Chondrocyte (in vitro differentiated cells): ENCODE results near the gene BCL7A. TPM values are rescaled to one million over a fixed set of nuclear protein-coding genes. Genes with fewer than 3 reads are reported as not detected.

ENCODE experiments used
- DNase-seq: peaks from one replicate; pipeline ENCODE4 v3.0.0; 2021; ENCODE audit warnings: mixed read lengths, low spot score
- H3K27ac Mint-ChIP-seq: one replicate; pipeline ENCODE4 v1.8.0; 2021; ENCODE audit warnings: mild to moderate bottlenecking, moderate library complexity, mixed read lengths; ENCODE audit not compliant: unreplicated experiment
- H3K27me3 Mint-ChIP-seq: 2 replicates; pipeline ENCODE4 v1.8.0; 2021; ENCODE audit warnings: low read depth, mixed read lengths
- H3K36me3 Mint-ChIP-seq: 2 replicates; pipeline ENCODE4 v1.8.0; 2021; ENCODE audit warnings: low read depth, mixed read lengths
- H3K4me1 Mint-ChIP-seq: 2 replicates; pipeline ENCODE4 v1.8.0; 2021; ENCODE audit warnings: low read depth, mild to moderate bottlenecking, mixed read lengths
- H3K4me3 Mint-ChIP-seq: one replicate; pipeline ENCODE4 v1.8.0; 2021; ENCODE audit warnings: mild to moderate bottlenecking, moderate library complexity, mixed read lengths; ENCODE audit not compliant: unreplicated experiment
- H3K9me3 Mint-ChIP-seq: 2 replicates; pipeline ENCODE4 v1.8.0; 2021; ENCODE audit warnings: low read depth, mixed read lengths
- total RNA-seq: library from RNA; stranded (reverse); gene quantifications from 3 replicates; pipeline ENCODE4 v1.2.1, GENCODE V29; 2021
- TF ChIP-seq, protein P1 (sequence below): fragments of 200-600 bp; sonication (generic); IDR thresholded peaks from 2 replicates; pipeline ENCODE4 v1.5.0; 2021; ENCODE audit warnings: antibody characterized with exemption, mild to moderate bottlenecking, moderate library complexity

BCL7A gene
- total RNA-seq, 1 donor from 2014 or later = 10.0 TPM

DNA sequence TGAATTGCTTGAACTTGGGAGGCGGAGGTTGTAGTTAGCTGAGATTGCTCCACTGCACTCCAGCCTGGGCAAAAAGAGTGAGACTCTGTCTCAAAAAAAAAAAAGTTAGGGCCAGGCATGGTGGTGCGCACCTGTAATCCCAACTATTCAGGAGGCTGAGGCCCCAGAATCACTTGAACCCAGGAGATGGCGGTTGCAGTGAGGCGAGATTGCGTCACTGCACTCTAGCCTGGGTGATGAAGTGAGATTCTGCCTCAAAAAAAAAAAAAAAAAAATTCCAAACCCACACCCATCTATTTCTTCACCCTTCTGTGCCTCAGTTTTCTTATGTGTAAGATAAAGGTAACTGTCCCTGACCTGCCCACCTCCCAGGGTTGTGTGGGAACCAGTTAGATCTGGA lies 45.9 kb downstream of the BCL7A start:
- TF ChIP-seq, protein P1, sequence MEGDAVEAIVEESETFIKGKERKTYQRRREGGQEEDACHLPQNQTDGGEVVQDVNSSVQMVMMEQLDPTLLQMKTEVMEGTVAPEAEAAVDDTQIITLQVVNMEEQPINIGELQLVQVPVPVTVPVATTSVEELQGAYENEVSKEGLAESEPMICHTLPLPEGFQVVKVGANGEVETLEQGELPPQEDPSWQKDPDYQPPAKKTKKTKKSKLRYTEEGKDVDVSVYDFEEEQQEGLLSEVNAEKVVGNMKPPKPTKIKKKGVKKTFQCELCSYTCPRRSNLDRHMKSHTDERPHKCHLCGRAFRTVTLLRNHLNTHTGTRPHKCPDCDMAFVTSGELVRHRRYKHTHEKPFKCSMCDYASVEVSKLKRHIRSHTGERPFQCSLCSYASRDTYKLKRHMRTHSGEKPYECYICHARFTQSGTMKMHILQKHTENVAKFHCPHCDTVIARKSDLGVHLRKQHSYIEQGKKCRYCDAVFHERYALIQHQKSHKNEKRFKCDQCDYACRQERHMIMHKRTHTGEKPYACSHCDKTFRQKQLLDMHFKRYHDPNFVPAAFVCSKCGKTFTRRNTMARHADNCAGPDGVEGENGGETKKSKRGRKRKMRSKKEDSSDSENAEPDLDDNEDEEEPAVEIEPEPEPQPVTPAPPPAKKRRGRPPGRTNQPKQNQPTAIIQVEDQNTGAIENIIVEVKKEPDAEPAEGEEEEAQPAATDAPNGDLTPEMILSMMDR = no peak
- Mint-ChIP-seq H3K4me1 (peaks cover 64% of the 10 kb centered on the region), H3K4me3 (no peak overlapping the region), H3K27me3 (no peaks in the 10 kb centered on the region), H3K9me3 (no peaks in the 10 kb centered on the region), H3K27ac (no peak overlapping the region), H3K36me3 (peaks cover 4% of the 10 kb centered on the region)
- no peak for DNase-seq

DNA sequence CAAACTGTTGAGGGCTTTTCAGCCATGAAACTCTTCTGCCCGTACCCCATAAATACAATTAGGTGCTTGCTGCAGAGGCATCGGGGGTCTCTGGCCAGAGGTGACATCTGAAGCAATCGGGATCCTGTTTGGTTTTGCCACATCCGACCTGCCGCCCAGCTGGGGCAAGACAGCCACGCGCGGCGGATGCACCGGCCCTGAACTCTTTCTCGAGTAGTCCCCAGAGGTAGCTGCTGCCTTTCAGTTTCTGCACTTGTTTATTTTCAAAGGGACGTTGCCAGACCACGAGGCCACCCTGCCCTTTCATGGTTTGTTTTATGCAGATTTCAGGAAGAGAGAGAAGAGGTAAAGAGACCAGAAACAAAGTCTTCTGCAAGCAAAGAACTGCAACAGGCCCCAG lies 46.3 kb downstream of the BCL7A start:
- peaks cover 63% of the 10 kb centered on the region for H3K4me1 Mint-ChIP-seq
- no peak overlapping the region for H3K27ac Mint-ChIP-seq
- peaks cover 4% of the 10 kb centered on the region for H3K36me3 Mint-ChIP-seq
- no peak for DNase-seq
- no peaks in the 10 kb centered on the region for H3K27me3 Mint-ChIP-seq
- H3K4me3 Mint-ChIP-seq = no peak overlapping the region
- no peaks in the 10 kb centered on the region for H3K9me3 Mint-ChIP-seq
- TF ChIP-seq, protein P1 = no peak

DNA sequence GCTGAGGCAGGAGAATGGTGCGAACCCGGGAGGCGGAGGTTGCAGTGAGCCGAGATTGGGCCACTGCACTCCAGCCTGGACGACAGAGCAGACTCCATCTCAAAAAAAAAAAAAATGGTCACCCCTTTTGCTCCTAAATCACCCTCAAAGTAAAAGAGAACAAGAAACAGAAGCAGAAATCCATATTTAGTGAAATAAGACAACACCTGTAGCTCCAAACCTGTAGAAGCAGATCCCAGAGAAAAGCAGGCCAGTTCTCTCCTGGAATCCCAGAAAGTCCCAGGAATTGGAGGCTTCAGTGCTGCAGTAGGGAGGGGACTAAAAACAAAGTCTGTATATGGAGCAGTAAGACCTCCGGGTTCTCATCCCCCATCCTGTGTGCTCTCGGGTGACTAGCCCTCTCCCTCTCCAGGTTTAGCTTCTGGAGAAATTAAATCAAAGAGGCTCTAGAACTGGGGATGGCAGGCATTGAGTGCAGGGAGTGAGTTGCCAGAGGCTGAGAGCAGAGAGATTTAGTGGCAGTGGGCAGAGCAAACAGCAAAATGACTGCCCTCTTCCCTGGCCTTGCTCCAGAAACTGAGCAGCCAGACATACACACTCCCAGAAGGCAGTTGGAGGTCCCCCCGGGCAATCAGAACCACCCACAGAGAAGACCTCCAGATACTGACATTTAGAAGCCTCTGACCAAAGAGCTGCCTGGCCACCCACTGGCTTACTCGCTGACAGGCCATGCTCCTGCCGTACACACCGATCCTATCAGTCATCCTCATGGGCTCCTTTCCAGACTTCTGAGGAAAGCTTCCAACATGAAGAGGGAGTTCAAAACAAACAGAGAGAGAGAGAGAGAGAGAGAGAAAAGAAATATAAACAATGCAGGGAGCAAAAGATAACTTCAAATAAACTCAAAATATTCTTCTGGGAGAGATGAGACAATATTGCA lies 50.6 kb downstream of the BCL7A start:
- peak overlapping the region; percentile 78 for H3K27ac Mint-ChIP-seq
- TF ChIP-seq, protein P1 = no peak
- no peaks in the 10 kb centered on the region for H3K9me3 Mint-ChIP-seq
- no peaks in the 10 kb centered on the region for H3K27me3 Mint-ChIP-seq
- DNase-seq = no peak
- peak overlapping the region; percentile 17 for H3K4me3 Mint-ChIP-seq
- H3K36me3 Mint-ChIP-seq = peaks cover 2% of the 10 kb centered on the region
- H3K4me1 Mint-ChIP-seq = peaks cover 36% of the 10 kb centered on the region

DNA sequence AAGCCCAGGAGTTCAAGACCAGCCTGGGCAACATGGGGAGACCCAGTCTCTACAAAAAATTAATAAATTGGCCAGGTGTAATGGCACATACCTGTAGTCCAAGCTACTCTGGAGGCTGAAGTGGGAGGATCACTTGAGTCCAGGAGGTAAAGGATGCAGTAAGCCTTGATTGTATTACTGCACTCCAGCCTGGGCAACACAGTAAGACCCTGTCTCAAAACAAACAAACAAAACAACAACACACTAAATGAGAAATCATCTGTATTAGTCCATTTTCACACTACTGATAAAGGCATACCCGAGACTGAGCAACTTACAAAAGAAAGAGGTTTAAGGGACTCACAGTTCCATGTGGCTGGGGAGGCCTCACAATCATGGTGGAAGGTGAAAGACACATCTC lies 52.1 kb downstream of the BCL7A start:
- no peak for DNase-seq
- peaks cover 2% of the 10 kb centered on the region for H3K36me3 Mint-ChIP-seq
- TF ChIP-seq, protein P1 = no peak
- H3K27ac Mint-ChIP-seq = no peak overlapping the region
- H3K27me3 Mint-ChIP-seq = no peaks in the 10 kb centered on the region
- H3K4me3 Mint-ChIP-seq = no peak overlapping the region
- no peaks in the 10 kb centered on the region for H3K9me3 Mint-ChIP-seq
- peaks cover 30% of the 10 kb centered on the region for H3K4me1 Mint-ChIP-seq

DNA sequence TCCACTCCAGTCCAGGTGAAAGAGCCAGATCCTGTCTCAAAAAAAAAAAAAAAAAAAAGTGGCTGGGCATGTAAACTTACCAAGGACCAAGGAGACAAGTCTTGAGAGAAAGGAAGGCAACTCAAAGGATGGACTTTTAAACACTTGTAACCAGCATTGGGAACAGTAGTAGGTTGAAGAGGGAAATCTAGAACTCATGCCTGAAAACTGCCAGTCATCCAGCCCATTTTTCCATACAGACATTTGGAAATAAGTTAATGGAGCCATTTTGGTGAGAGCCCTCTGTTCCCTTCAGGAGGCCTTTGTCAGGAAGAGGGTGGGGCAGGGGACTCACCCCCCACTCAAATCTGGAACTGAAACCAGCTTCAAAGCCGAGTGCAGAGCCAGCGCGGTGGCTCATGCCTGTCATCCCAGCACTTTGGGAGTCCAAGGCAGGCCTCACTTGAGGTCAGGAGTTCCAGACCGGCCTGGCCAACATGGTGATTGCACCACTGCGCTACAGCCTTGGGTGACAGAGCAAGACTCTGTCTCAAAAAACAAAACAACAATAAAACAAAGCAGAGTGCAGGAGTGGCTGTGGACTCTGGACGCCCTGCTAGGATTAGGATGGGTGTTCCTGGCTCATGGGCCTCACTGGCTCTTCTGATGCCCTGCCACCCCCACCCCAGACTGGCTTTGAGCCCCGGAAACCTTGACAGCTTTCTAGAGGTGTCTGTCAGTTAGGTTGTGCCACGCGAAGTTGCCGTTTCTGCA lies 55.2 kb downstream of the BCL7A start:
- Mint-ChIP-seq H3K27ac (no peak overlapping the region), H3K36me3 (no peaks in the 10 kb centered on the region), H3K9me3 (no peaks in the 10 kb centered on the region), H3K27me3 (no peaks in the 10 kb centered on the region), H3K4me3 (no peak overlapping the region), H3K4me1 (peaks cover 43% of the 10 kb centered on the region)
- DNase-seq = peak; percentile 50
- TF ChIP-seq, protein P1 = no peak
